GM12878 (cell line): ENCODE measurements around the gene ACTR2.

Experiments used
- CTCF ChIP-seq, 3 experiments: IDR thresholded peaks in 2 of 3; conservative IDR thresholded peaks in 1 of 3; 2 replicates each; pipeline ENCODE4 v1.5.1; 2011; ENCODE audit warnings: low read depth in 3 of 3, low read length in 3 of 3, mild to moderate bottlenecking in 3 of 3, control low read depth in 2 of 3, moderate library complexity in 2 of 3, inconsistent platforms in 1 of 3, mixed read lengths in 1 of 3; ENCODE audit not compliant: control insufficient read depth in 2 of 3, insufficient read depth in 1 of 3; ENCODE audit errors: extremely low read depth in 1 of 3
- KDM1A ChIP-seq: fragments of 200-600 bp; sonication (generic); IDR thresholded peaks from 2 replicates; pipeline ENCODE4 v1.6.1; 2016; ENCODE audit warnings: borderline replicate concordance
- NRF1 ChIP-seq: conservative IDR thresholded peaks from 2 replicates; pipeline ENCODE4 v1.6.1; 2011; ENCODE audit warnings: mild to moderate bottlenecking, low read depth, low read length, improper control_type of control experiment
- POLR2A ChIP-seq: IDR thresholded peaks from 2 replicates; pipeline ENCODE4 v1.6.1; 2011; ENCODE audit warnings: low read depth, mild to moderate bottlenecking, low read length
- SIX5 ChIP-seq: IDR thresholded peaks from 2 replicates; pipeline ENCODE4 v1.6.1; 2011; ENCODE audit warnings: mild to moderate bottlenecking, low read depth, low read length, moderate library complexity; ENCODE audit not compliant: severe bottlenecking
- TAF1 ChIP-seq: IDR thresholded peaks from 2 replicates; pipeline ENCODE4 v1.6.1; 2011; ENCODE audit warnings: mild to moderate bottlenecking, low read depth, low read length, borderline replicate concordance
- TF ChIP-seq, protein P1 (sequence below): fragments of 450-650 bp; IDR thresholded peaks from 2 replicates; pipeline ENCODE4 v1.6.1; 2016; ENCODE audit warnings: mild to moderate bottlenecking, moderate library complexity, borderline replicate concordance

DNA sequence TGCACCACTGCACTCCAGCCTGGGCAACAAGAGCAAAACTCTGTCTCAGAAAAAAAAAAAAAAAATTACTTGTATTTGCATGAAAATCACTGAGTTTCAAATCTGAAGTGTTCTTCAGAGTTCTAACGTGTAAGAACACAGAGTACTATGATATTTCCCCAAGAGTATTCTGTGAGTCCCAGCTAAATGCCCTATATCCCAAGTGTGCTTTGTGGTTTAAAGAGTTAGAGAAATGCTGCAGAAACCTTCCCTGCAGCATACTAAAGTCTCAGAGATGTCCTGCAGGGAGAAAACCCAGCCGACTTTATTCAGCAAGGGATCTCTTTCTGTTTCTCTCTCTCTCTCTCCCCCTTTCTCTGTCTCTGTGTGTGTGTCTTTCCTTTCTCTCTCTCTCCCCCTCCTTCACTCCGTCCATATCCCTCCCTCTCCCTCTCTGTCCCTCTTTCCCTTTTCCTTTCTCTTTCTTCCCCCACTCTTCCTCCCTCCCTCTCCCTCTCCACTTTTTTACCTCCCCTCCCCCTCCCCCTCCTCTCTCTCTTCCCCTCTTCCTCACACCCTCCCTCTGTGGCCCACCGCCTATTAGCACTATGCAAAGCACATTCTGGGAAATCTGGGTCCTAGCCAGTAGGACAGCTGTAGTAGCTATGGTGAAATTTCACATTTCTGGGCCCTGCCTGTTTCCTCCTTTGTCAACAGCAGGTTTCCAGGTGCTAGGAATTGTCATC is 54.2 kb downstream of the ACTR2 start:
- TF ChIP-seq, protein P1, sequence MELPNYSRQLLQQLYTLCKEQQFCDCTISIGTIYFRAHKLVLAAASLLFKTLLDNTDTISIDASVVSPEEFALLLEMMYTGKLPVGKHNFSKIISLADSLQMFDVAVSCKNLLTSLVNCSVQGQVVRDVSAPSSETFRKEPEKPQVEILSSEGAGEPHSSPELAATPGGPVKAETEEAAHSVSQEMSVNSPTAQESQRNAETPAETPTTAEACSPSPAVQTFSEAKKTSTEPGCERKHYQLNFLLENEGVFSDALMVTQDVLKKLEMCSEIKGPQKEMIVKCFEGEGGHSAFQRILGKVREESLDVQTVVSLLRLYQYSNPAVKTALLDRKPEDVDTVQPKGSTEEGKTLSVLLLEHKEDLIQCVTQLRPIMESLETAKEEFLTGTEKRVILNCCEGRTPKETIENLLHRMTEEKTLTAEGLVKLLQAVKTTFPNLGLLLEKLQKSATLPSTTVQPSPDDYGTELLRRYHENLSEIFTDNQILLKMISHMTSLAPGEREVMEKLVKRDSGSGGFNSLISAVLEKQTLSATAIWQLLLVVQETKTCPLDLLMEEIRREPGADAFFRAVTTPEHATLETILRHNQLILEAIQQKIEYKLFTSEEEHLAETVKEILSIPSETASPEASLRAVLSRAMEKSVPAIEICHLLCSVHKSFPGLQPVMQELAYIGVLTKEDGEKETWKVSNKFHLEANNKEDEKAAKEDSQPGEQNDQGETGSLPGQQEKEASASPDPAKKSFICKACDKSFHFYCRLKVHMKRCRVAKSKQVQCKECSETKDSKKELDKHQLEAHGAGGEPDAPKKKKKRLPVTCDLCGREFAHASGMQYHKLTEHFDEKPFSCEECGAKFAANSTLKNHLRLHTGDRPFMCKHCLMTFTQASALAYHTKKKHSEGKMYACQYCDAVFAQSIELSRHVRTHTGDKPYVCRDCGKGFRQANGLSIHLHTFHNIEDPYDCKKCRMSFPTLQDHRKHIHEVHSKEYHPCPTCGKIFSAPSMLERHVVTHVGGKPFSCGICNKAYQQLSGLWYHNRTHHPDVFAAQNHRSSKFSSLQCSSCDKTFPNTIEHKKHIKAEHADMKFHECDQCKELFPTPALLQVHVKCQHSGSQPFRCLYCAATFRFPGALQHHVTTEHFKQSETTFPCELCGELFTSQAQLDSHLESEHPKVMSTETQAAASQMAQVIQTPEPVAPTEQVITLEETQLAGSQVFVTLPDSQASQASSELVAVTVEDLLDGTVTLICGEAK, result no peak
- no peak for TF ChIP-seq POLR2A
- TF ChIP-seq CTCF (IDR thresholded peaks at IDR 0.05 in 2 of 3, conservative IDR thresholded peaks at IDR 0.05 in 1 of 3; ENCODE audit: control insufficient read depth in 2 of 3, extremely low read depth in 1 of 3, insufficient read depth in 1 of 3, low read depth in 3 of 3, low read length in 3 of 3), result no peak
- no peak for TF ChIP-seq KDM1A
- no peak for TF ChIP-seq SIX5
- no peak for TF ChIP-seq TAF1
- no peak for TF ChIP-seq NRF1
